ENCODE results near the gene PIGM. TPM values are rescaled to one million over a fixed set of nuclear protein-coding genes. Genes with fewer than 3 reads are reported as not detected.
"Not testable (repeated sequence)": the region's sequence is repeated elsewhere in the genome, so short reads cannot be mapped to it uniquely, and the experiment has no call there.

The PIGM gene
- total and polyA plus RNA-seq, 12 donors, result 3.0 to 9.4 (median 7.3) TPM

DNA sequence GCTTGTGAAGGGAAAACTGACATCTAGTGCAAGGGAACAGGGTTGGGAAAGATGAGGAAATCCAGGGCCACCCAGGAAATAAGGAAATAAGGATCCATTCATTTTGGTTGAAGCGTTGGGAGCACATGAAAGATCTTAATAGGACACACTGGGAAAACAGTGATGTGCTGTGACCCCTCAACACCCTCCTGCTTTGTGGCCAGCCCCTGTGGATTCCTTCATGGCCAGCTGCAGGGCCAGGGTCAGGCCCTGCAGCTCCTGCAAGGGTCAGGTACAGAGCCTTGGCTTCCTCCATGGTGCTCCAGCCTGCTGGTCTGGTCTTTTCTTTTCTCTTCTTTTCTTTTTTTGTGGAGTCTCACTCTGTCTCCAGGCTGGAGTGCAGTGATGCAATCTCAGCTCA lies 18.8 kb upstream of the PIGM start:
- H3K36me3 ChIP-seq (replicated peaks in 1 of 2), result no peaks in the 10 kb centered on the region
- intact Hi-C loops (cut with DNase I), result no loop called here
- H3K4me3 ChIP-seq, result no peak overlapping the region
- TF ChIP-seq, protein P1, sequence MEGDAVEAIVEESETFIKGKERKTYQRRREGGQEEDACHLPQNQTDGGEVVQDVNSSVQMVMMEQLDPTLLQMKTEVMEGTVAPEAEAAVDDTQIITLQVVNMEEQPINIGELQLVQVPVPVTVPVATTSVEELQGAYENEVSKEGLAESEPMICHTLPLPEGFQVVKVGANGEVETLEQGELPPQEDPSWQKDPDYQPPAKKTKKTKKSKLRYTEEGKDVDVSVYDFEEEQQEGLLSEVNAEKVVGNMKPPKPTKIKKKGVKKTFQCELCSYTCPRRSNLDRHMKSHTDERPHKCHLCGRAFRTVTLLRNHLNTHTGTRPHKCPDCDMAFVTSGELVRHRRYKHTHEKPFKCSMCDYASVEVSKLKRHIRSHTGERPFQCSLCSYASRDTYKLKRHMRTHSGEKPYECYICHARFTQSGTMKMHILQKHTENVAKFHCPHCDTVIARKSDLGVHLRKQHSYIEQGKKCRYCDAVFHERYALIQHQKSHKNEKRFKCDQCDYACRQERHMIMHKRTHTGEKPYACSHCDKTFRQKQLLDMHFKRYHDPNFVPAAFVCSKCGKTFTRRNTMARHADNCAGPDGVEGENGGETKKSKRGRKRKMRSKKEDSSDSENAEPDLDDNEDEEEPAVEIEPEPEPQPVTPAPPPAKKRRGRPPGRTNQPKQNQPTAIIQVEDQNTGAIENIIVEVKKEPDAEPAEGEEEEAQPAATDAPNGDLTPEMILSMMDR (IDR thresholded peaks at IDR 0.05), result no peak
- no peak for TF ChIP-seq POLR2A (IDR thresholded peaks at IDR 0.05)
- no peaks in the 10 kb centered on the region for H3K27me3 ChIP-seq
- peaks cover 0 to 5% of the 10 kb centered on the region in 2 donors for H3K4me1 ChIP-seq (replicated peaks in 1 of 2)
- no peak overlapping the region for H3K27ac ChIP-seq
- no peak for DNase-seq
- 79 to 91% (median 85%) methylated on average over 1 of the region's 1 CpG for WGBS, 4 donors
- H3K9me3 ChIP-seq (replicated peaks in 1 of 3), result no peaks in the 10 kb centered on the region

DNA sequence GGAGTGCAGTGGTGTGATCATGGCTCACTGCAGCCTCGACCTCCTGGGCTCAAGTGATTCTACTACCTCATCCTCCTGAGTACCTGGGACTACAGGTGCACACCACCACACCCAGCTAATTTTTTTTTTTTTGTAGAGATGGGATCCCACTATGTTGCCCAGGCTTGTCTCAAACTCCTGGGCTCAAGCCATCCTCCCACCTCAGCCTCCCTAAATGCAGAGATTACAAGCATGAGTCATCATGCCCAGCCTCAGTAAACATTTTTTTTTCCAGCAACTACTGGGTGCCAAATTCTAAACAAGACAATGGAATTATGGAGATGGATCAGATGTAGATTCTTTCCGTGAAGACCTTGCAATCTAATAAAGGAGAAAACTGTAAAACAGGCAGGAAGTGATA lies 18.4 kb upstream of the PIGM start:
- H3K27me3 ChIP-seq; H3K4me1 ChIP-seq (replicated peaks in 1 of 2); H3K36me3 ChIP-seq (replicated peaks in 1 of 2); H3K9me3 ChIP-seq (replicated peaks in 1 of 3); intact Hi-C loops (cut with DNase I); H3K27ac ChIP-seq; DNase-seq; H3K4me3 ChIP-seq: not testable (repeated sequence)
- 71 to 85% (median 81%) methylated on average over 2 of the region's 2 CpGs for WGBS, 4 donors

DNA sequence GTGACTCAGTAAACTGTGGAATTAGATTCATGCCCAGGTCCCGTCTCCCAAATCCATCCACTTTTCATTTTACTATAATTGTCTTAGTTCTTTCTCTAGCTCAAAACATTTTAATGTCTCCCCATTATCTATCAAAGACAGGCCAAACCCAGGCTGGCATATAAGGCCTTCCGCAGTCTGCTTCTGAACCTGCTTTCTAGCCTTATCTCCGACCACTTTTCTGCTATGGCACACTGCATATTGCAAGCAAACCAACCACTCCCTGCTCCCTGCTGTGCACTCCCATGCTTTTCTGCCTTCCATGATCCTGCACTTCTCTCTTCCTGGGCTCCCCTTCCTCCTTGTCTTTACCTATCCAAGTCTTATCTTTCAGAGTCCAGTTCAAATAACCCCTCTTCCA lies 17.3 kb upstream of the PIGM start:
- Histone ChIP-seq H3K4me1 (replicated peaks in 1 of 2) (peaks cover 0 to 5% of the 10 kb centered on the region in 2 donors), H3K36me3 (replicated peaks in 1 of 2) (no peaks in the 10 kb centered on the region), H3K9me3 (replicated peaks in 1 of 3) (no peaks in the 10 kb centered on the region), H3K27ac (no peak overlapping the region), H3K4me3 (no peak overlapping the region), H3K27me3 (no peaks in the 10 kb centered on the region)
- TF ChIP-seq POLR2A (IDR thresholded peaks at IDR 0.05), result no peak
- TF ChIP-seq, protein P1 (IDR thresholded peaks at IDR 0.05), result no peak
- DNase-seq, result no peak
- intact Hi-C loops (cut with DNase I), result no loop called here
- WGBS, 4 donors, result 70 to 82% (median 78%) methylated on average over 3 of the region's 3 CpGs

DNA sequence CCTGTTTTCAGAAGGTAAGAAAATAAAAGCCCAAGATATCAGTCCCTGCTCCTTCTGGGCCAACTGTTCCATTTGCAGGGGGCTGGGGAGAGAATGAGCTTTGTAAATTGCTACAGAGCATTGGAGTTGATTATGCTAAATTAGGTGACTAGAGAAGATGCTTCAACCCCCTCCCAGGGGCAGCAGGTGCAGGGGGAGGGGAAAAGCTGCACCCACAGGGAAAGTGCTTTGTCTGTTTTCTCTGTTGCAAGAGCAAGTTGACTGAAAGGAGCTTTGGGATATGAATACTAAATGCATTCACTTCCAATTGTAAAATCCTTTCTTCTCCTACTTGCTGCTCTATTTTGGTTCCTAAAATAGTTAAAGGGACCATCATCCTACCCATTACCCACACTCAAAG lies 16.5 kb upstream of the PIGM start:
- H3K27me3 ChIP-seq, result no peaks in the 10 kb centered on the region
- no peak for DNase-seq
- no peak for TF ChIP-seq POLR2A (IDR thresholded peaks at IDR 0.05)
- TF ChIP-seq, protein P1 (IDR thresholded peaks at IDR 0.05), result no peak
- no peaks in the 10 kb centered on the region for H3K9me3 ChIP-seq (replicated peaks in 1 of 3)
- H3K36me3 ChIP-seq (replicated peaks in 1 of 2), result no peaks in the 10 kb centered on the region
- intact Hi-C loops (cut with DNase I), result no loop called here
- H3K27ac ChIP-seq, result no peak overlapping the region
- no peak overlapping the region for H3K4me3 ChIP-seq
- peaks cover 0 to 5% of the 10 kb centered on the region in 2 donors for H3K4me1 ChIP-seq (replicated peaks in 1 of 2)

DNA sequence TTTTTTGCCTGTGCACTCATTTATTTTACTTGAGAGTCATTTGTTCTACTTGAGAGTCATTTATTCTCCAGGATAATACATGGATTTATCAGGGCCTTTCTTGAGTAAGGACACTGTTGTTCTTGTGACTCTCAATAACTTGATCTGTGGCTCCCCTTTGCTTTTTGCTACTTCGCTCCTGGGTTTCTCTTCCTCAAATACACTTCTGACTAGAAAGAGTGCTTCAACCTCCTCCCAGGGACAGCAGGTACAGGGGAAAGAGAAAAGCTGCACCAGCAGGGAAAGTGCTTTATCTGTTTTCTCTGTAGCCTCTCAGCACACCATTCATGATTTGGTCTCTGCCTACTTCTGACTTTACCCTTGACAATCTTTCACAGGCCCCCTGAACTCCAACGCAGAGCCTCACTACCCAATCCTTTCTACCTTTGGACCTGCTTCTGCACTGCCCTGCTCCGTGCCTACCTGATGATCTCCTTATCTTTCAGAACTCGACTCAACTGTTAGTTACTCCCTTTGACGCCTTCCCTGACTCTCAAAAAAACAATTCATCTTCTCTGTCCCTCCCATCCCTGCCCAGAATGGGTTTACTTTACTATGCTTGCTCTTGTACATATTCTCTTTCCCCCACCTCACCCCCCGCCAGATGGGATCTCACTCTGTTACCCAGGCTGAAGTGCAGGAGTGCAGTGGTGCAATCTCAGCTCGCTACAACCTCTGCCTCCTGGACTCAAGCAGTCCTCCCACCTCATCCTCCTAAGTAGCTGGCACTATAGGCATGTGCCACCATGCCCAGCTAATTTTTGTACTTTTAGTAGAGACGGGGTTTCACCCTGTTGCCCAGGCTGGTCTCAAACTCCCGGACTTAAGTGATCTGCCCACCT lies 15.6 kb upstream of the PIGM start:
- Histone ChIP-seq H3K9me3 (replicated peaks in 1 of 3) (no peaks in the 10 kb centered on the region), H3K27me3 (no peaks in the 10 kb centered on the region), H3K4me1 (replicated peaks in 1 of 2) (peaks cover 0 to 5% of the 10 kb centered on the region in 2 donors), H3K36me3 (replicated peaks in 1 of 2) (no peaks in the 10 kb centered on the region), H3K4me3 (no peak overlapping the region), H3K27ac (no peak overlapping the region)
- intact Hi-C loops (cut with DNase I), result loop anchor here in 1 of 2 donors (2.0 kb wide), 1 partner anchor 37 kb away; no protein-coding TSS in a partner anchor
- no peak for DNase-seq
- WGBS, 4 donors, result 61 to 79% (median 71%) methylated on average over 9 of the region's 9 CpGs
- no peak for TF ChIP-seq POLR2A (IDR thresholded peaks at IDR 0.05)
- TF ChIP-seq, protein P1 (IDR thresholded peaks at IDR 0.05), result no peak
